ACC112 (cell line): ENCODE measurements around the gene LRRTM4.
"Not testable (repeated sequence)": the region's sequence is repeated elsewhere in the genome, so short reads cannot be mapped to it uniquely, and the experiment has no call there.

ENCODE experiments used
- H2AFZ ChIP-seq: fragments of 200-600 bp; sonication (generic); one replicate; pipeline ENCODE4 v1.6.0; 2017; ENCODE audit warnings: antibody characterized with exemption, low read length; ENCODE audit not compliant: unreplicated experiment
- H3K27ac ChIP-seq: fragments of 200-600 bp; sonication (generic); 2 replicates; pipeline ENCODE4 v1.5.1; 2014; ENCODE audit warnings: low read depth, mild to moderate bottlenecking, antibody characterized with exemption, low read length, moderate library complexity
- H3K27me3 ChIP-seq: fragments of 200-600 bp; sonication (generic); 2 replicates; pipeline ENCODE4 v1.6.1; 2014; ENCODE audit warnings: mild to moderate bottlenecking, antibody characterized with exemption, low read length, moderate library complexity, mixed read lengths; ENCODE audit not compliant: insufficient read depth
- H3K36me3 ChIP-seq: fragments of 200-600 bp; sonication (generic); 2 replicates; pipeline ENCODE4 v1.6.1; 2016; ENCODE audit warnings: mild to moderate bottlenecking, antibody characterized with exemption, low read length, moderate library complexity, mixed read lengths; ENCODE audit not compliant: insufficient read depth
- H3K4me1 ChIP-seq: fragments of 200-600 bp; sonication (generic); one replicate; pipeline ENCODE4 v1.6.1; 2016; ENCODE audit warnings: low read length, mixed read lengths; ENCODE audit not compliant: insufficient read depth, unreplicated experiment, control insufficient read depth
- H3K4me3 ChIP-seq: fragments of 200-600 bp; sonication (generic); 2 replicates; pipeline ENCODE4 v1.5.1; 2014; ENCODE audit warnings: mild to moderate bottlenecking, low read depth, low read length
- H3K79me2 ChIP-seq: fragments of 200-600 bp; sonication (generic); one replicate; pipeline ENCODE4 v1.6.0; 2016; ENCODE audit warnings: low read length; ENCODE audit not compliant: control insufficient read depth, unreplicated experiment, insufficient read depth

LRRTM4 gene

DNA sequence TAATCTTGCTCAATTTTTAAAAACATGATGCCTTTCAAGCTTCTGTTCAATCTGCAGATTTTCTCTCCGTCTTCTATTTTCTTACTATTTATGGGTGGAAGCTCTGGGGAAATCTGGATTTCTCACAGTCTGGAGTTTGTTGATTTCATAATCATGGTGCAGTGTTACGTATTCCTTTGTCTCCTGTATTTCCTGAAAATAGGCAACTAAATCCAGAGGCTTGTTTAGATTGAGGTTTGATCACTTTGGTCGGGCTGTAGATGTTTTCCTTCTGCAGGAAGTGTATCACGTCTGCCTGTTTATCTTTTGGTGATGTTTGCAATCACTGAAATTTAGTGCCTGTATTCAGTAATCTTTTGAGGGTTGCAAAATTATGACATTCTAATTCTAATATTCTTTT is 487.7 kb downstream of the LRRTM4 start:
- H2AFZ ChIP-seq = no peak overlapping the region
- no peak overlapping the region for H3K27ac ChIP-seq
- H3K27me3 ChIP-seq = no peaks in the 10 kb centered on the region
- no peaks in the 10 kb centered on the region for H3K79me2 ChIP-seq
- no peaks in the 10 kb centered on the region for H3K4me1 ChIP-seq
- H3K4me3 ChIP-seq = no peak overlapping the region
- no peaks in the 10 kb centered on the region for H3K36me3 ChIP-seq

DNA sequence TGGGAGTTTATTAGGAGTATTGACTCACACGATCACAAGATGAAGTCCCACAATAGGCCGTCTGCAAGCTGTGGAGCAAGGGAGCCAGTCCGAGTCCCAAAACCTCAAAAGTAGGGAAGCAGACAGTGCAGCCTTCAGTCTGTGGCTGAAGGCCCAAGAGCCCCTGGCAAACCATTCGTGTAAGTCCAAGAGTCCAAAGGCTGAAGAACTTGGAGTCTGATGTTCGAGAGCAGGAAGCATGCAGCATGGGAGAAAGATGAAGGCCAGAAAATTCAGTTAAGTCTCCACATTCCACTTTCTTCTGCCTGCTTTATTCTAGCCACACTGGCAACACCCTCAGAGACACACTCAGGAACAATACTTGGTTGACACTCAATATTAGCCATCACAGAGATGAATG is 492.9 kb downstream of the LRRTM4 start:
- H3K4me1 ChIP-seq, H3K27me3 ChIP-seq, H3K27ac ChIP-seq, H3K4me3 ChIP-seq, H3K36me3 ChIP-seq, H3K79me2 ChIP-seq, H2AFZ ChIP-seq: not testable (repeated sequence)

DNA sequence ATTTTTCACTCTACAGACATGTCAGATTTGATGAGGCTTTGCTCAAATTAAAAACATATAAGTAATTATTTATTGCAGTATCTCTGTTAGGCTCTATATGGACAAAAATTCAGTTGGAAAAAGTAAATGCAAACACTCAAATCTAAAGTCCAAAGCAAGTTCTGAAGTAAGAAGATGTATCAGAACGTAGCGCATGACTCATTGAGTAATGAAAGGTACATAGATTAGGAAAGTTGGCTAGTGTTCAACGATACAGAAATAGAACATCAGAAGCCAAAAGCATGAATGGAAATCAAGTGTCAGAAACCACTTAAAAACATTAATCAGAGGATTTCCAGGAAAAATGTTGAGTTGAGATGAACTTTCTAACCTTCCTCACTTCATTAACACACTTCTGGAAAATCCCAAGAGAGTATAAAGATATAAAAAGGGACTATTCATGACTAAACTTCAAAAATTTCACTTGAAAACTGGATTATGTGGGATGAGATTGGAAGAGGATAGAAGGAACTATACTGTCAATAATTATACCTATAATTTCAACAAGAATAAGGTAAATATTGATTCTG is 494.1 kb downstream of the LRRTM4 start:
- Histone ChIP-seq H3K36me3 (no peaks in the 10 kb centered on the region), H2AFZ (no peak overlapping the region), H3K4me3 (no peak overlapping the region), H3K79me2 (no peaks in the 10 kb centered on the region), H3K27me3 (no peaks in the 10 kb centered on the region), H3K4me1 (no peaks in the 10 kb centered on the region), H3K27ac (no peak overlapping the region)

DNA sequence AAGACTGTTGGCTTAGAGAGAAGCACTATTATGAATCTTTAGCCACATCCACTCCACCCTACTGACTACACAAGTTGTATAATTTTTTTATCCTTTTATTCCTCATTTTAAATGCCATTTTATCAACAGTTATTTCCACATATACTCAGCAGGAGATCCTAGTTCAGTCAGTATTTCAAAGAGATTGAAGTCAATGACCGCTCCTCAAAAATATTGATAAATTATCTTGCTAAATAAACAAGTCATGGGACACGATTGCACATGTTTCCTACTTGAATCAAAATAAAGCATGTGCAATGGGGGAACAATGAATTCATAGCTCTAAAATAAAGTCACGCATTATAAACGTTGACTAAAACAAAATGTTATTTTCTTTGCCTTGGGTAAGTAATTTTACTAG is 496.5 kb downstream of the LRRTM4 start:
- Histone ChIP-seq H3K36me3 (no peaks in the 10 kb centered on the region), H3K27ac (no peak overlapping the region), H2AFZ (no peak overlapping the region)

DNA sequence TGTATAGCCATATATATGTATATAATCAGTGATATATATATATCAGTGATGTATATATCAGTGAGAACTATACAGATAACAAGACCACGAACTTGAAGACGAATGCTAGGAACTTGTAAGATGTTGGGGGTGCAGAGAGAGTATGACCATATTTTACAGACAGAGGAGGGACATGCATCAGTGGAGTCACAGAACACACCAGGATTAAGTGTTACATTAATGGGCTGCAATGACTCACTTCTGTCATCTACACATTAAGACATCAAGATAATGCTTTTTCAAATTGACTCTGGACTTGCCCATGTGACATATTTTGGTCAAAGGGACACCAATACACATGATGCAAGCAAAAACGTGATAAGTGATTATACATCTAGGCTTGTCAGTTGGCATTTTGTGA is 501.0 kb downstream of the LRRTM4 start:
- Histone ChIP-seq H3K4me1 (no peaks in the 10 kb centered on the region), H2AFZ (no peak overlapping the region), H3K79me2 (no peaks in the 10 kb centered on the region), H3K27ac (no peak overlapping the region), H3K36me3 (no peaks in the 10 kb centered on the region), H3K4me3 (no peak overlapping the region), H3K27me3 (no peaks in the 10 kb centered on the region)

More for the DNA sequence above, 496.5 kb downstream of the LRRTM4 start:
- Histone ChIP-seq H3K27me3 (no peaks in the 10 kb centered on the region), H3K4me1 (no peaks in the 10 kb centered on the region), H3K4me3 (no peak overlapping the region), H3K79me2 (no peaks in the 10 kb centered on the region)

DNA sequence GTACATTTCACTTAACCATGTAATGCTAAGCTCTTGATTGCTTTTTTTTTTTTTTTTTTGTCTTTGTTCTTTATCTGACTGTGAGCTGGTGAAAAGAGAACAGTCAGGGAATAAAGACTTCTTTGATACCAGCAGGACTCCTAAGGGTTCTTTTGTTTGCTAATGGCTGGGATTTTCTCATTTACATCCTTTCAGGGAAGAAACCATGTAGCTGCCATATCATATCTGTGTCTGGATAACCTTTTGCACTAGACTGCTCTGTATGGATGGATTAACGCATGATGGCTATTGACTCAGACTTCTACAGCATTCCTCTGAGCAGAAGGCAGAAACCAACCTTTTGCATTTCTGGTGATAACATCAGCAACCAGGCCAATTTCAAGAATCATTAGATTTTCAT is 504.0 kb downstream of the LRRTM4 start:
- H3K79me2 ChIP-seq = no peaks in the 10 kb centered on the region
- H3K27me3 ChIP-seq = no peaks in the 10 kb centered on the region
- no peaks in the 10 kb centered on the region for H3K36me3 ChIP-seq
- no peak overlapping the region for H2AFZ ChIP-seq
- no peaks in the 10 kb centered on the region for H3K4me1 ChIP-seq
- no peak overlapping the region for H3K4me3 ChIP-seq
- H3K27ac ChIP-seq = no peak overlapping the region

DNA sequence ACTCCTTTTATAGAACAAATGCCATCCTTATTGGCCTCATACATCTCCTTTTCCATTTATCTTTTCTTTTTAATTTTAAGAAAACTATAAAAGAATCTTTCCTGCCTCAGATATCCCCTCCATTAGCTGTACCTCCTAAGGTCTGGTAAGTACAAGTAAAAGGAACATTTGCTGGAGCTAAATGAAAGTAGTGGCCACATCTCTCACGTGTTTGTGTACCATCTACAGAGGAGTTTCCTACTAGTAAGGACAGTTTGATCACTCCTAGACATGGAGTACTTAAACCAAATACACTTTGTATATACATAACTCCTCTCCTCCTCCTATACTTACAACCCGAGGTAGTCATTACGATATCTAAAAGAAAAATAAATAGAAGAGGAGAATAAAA is 504.8 kb downstream of the LRRTM4 start:
- Histone ChIP-seq H3K27ac (no peak overlapping the region), H3K79me2 (no peaks in the 10 kb centered on the region), H3K4me1 (no peaks in the 10 kb centered on the region), H3K27me3 (no peaks in the 10 kb centered on the region), H3K36me3 (no peaks in the 10 kb centered on the region), H2AFZ (no peak overlapping the region), H3K4me3 (no peak overlapping the region)

DNA sequence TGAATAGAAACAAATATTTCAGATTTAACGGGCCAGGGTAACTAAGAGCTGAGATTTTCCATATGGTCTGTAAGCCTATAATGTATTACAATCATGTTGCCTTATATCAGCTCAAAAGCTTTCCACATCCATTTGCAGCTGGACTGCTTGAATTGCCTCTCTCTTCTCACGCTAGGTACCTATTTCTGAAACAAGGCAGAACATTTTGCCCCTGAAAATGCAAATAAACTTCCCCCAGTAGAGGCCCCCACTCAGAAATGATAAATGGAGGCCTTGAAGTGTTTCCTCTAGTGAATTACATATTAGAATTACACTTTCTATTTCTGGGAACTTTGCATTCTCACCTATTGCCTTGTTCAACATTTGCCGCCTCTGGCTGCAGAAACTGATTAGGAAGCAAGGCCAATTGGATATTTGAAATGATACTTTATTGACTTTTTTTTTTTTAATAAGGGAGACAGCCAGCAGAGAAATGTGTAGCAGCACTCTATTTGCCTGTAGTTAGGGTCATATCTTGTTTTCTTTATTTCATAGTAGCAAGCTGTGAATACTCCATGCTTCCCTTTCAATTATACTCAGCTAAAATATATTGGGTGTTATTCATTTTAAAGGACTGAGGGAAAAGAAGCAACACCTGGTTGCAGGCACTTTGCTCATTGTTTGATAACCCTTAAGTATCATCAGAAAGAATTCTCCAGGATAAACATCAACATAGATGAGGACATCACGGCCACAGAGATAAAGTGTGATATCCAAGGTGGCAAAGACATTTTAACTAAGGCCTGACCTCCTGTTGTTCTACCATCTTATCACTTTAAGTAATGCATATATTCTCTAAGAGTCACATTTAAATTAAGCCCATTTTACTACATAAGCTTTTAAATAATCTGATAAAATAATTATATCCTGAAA is 505.5 kb downstream of the LRRTM4 start:
- H3K79me2 ChIP-seq = no peaks in the 10 kb centered on the region
- no peak overlapping the region for H3K4me3 ChIP-seq
- no peaks in the 10 kb centered on the region for H3K27me3 ChIP-seq
- no peak overlapping the region for H2AFZ ChIP-seq
- H3K4me1 ChIP-seq = no peaks in the 10 kb centered on the region
- H3K36me3 ChIP-seq = no peaks in the 10 kb centered on the region
- H3K27ac ChIP-seq = no peak overlapping the region

DNA sequence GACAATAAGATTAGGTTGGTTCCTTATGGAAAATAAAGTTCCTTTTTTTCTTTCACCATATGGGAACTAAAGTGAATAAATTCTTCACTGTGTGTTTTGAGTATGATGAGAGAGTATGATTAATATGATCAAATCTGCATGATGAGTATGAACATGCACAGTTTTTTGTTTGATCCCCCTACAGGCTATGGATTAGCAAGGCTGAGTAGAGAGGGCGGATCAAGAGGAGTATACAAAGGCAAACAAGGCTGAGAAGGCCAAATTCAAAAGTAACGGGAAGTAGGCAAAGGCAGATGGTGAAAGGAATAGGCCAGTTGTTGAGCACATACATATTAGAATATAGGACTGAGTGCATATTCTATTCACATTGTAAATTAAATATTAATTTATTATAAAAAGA is 508.2 kb downstream of the LRRTM4 start:
- no peaks in the 10 kb centered on the region for H3K79me2 ChIP-seq

DNA sequence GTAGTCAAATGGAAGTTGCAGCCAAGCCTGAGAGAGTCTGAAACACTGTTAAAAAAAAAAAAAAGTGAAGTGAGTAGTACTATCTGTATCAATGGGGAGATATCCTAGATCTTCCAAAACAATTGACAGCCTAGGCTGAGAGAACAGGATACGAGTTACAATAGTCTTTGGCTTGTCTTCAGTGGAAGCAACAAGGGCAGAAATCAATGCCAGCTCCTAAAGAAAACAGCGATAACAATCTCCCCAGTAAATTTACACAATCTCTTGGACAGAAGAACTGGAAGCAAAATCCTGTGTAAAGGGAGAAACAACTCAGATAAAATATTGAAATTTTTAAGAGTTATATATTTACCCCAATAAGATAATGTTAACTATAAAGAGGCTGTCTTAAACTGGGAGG is 508.7 kb downstream of the LRRTM4 start:
- Histone ChIP-seq H2AFZ (no peak overlapping the region), H3K79me2 (no peaks in the 10 kb centered on the region), H3K4me3 (no peak overlapping the region), H3K27ac (no peak overlapping the region), H3K4me1 (no peaks in the 10 kb centered on the region), H3K27me3 (no peaks in the 10 kb centered on the region), H3K36me3 (no peaks in the 10 kb centered on the region)

More for the DNA sequence above, 508.2 kb downstream of the LRRTM4 start:
- Histone ChIP-seq H2AFZ (no peak overlapping the region), H3K27me3 (no peaks in the 10 kb centered on the region), H3K4me3 (no peak overlapping the region), H3K4me1 (no peaks in the 10 kb centered on the region), H3K27ac (no peak overlapping the region), H3K36me3 (no peaks in the 10 kb centered on the region)

DNA sequence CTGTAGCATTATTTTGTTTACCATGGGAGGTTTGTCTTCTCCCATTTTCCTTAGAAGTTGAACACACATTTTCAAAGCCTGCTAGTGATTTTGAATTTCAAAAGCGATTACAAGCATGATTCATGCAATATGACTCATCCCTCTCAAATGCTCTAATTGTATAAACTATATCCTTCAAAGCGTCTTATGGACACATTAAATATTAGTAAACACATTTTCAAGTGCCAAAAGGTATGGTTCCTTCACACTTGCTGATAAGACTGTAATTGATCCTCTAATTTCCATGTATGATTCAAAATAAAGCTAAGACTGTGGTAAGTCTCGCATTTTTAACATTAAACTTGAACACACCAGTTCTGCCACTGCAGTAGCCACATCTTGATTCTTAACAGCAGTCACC is 512.9 kb downstream of the LRRTM4 start:
- Histone ChIP-seq H3K27me3 (no peaks in the 10 kb centered on the region), H3K79me2 (no peaks in the 10 kb centered on the region)

More for the DNA sequence above, 512.9 kb downstream of the LRRTM4 start:
- Histone ChIP-seq H3K4me3 (no peak overlapping the region), H2AFZ (no peak overlapping the region), H3K27ac (no peak overlapping the region), H3K36me3 (no peaks in the 10 kb centered on the region), H3K4me1 (no peaks in the 10 kb centered on the region)
